ENCODE measurements around the gene APOC3.
"Not testable (repeated sequence)": the region's sequence is repeated elsewhere in the genome, so short reads cannot be mapped to it uniquely, and the experiment has no call there.

APOC3 gene

GRCh38 chr11:116833491-116833815, 3.7 kb downstream of the APOC3 start:
- TF ChIP-seq CTCF (IDR thresholded peaks at IDR 0.05), result no peak

GRCh38 chr11:116833816-116834534, 4.3 kb downstream of the APOC3 start:
- Histone ChIP-seq H3K79me2 (no peaks in the 10 kb centered on the region), H3K27me3 (ENCODE audit: control insufficient read depth, insufficient read depth, low read length) (no peaks in the 10 kb centered on the region), H3K4me2 (ENCODE audit: low read length) (no peak overlapping the region), H2AFZ (no peak overlapping the region), H3K4me1 (no peaks in the 10 kb centered on the region), H3K4me3 (ENCODE audit: low read depth, low read length) (no peak overlapping the region), H3K9me3 (ENCODE audit: control insufficient read depth, low read length) (no peaks in the 10 kb centered on the region), H3K27ac (no peak overlapping the region), H3K9ac (no peak overlapping the region), H3K36me3 (ENCODE audit: control insufficient read depth, insufficient read depth, low read length) (no peaks in the 10 kb centered on the region)
- TF ChIP-seq CTCF (IDR thresholded peaks at IDR 0.05), result no peak

More at GRCh38 chr11:116833491-116833815, 3.7 kb downstream of the APOC3 start:
- no peak overlapping the region for H3K9ac ChIP-seq
- H3K27ac ChIP-seq, result no peak overlapping the region
- H3K79me2 ChIP-seq, result no peaks in the 10 kb centered on the region
- H3K27me3 ChIP-seq (ENCODE audit: control insufficient read depth, insufficient read depth, low read length), result no peaks in the 10 kb centered on the region
- no peaks in the 10 kb centered on the region for H3K9me3 ChIP-seq (ENCODE audit: control insufficient read depth, low read length)
- H3K4me3 ChIP-seq (ENCODE audit: low read depth, low read length), result no peak overlapping the region
- H3K4me2 ChIP-seq (ENCODE audit: low read length), result no peak overlapping the region
- H3K4me1 ChIP-seq, result no peaks in the 10 kb centered on the region
- no peak overlapping the region for H2AFZ ChIP-seq
- no peaks in the 10 kb centered on the region for H3K36me3 ChIP-seq (ENCODE audit: control insufficient read depth, insufficient read depth, low read length)

GRCh38 chr11:116834535-116835041, 4.9 kb downstream of the APOC3 start:
- not testable (repeated sequence) for H3K27me3 ChIP-seq (ENCODE audit: control insufficient read depth, insufficient read depth, low read length); H3K36me3 ChIP-seq (ENCODE audit: control insufficient read depth, insufficient read depth, low read length); H3K4me3 ChIP-seq (ENCODE audit: low read depth, low read length); H3K9ac ChIP-seq; H3K27ac ChIP-seq; H3K9me3 ChIP-seq (ENCODE audit: control insufficient read depth, low read length); H3K4me1 ChIP-seq; H2AFZ ChIP-seq; H3K4me2 ChIP-seq (ENCODE audit: low read length); H3K79me2 ChIP-seq

- Histone ChIP-seq H3K4me2 (ENCODE audit: low read length) (peak overlapping the region; percentile 50), H3K4me1 (no peaks in the 10 kb centered on the region), H2AFZ (peak overlapping the region; percentile 45), H3K27ac (peak overlapping the region; percentile 47), H3K9me3 (ENCODE audit: control insufficient read depth, low read length) (no peaks in the 10 kb centered on the region), H3K4me3 (ENCODE audit: low read depth, low read length) (no peak overlapping the region), H3K27me3 (ENCODE audit: control insufficient read depth, insufficient read depth, low read length) (no peaks in the 10 kb centered on the region), H3K79me2 (no peaks in the 10 kb centered on the region), H3K36me3 (ENCODE audit: control insufficient read depth, insufficient read depth, low read length) (no peaks in the 10 kb centered on the region), H3K9ac (no peak overlapping the region)
- TF ChIP-seq CTCF (IDR thresholded peaks at IDR 0.05), result no peak
Measured at GRCh38 chr11:116835042-116835772, 5.5 kb downstream of the APOC3 start.

GRCh38 chr11:116835791-116836631, 6.3 kb downstream of the APOC3 start:
- Histone ChIP-seq H3K4me1 (no peaks in the 10 kb centered on the region), H3K79me2 (no peaks in the 10 kb centered on the region), H3K9me3 (ENCODE audit: control insufficient read depth, low read length) (no peaks in the 10 kb centered on the region), H3K9ac (no peak overlapping the region), H3K27ac (peak overlapping the region; percentile 47), H3K4me2 (ENCODE audit: low read length) (peak overlapping the region; percentile 50), H3K36me3 (ENCODE audit: control insufficient read depth, insufficient read depth, low read length) (no peaks in the 10 kb centered on the region), H2AFZ (peak overlapping the region; percentile 45), H3K4me3 (ENCODE audit: low read depth, low read length) (no peak overlapping the region), H3K27me3 (ENCODE audit: control insufficient read depth, insufficient read depth, low read length) (no peaks in the 10 kb centered on the region)
- TF ChIP-seq CTCF (IDR thresholded peaks at IDR 0.05), result peak; percentile 33
